ENCODE data around the gene HMGCS1.
"Not testable (repeated sequence)": the region's sequence is repeated elsewhere in the genome, so short reads cannot be mapped to it uniquely, and the experiment has no call there.

- not testable (repeated sequence) for TF ChIP-seq CTCF (IDR thresholded peaks at IDR 0.05; ENCODE audit: control extremely low read depth in 1 of 3, insufficient read depth in 1 of 3, low read depth in 1 of 3, low read length in 3 of 3); POLR2AphosphoS5 (IDR thresholded peaks at IDR 0.05; ENCODE audit: low read depth, low read length); KDM4A (IDR thresholded peaks at IDR 0.05; ENCODE audit: low read depth, low read length, severe bottlenecking); ATF2 (IDR thresholded peaks at IDR 0.05; ENCODE audit: low read length); E2F6 (IDR thresholded peaks at IDR 0.05); HDAC6 (IDR thresholded peaks at IDR 0.05; ENCODE audit: low read depth, low read length); SP2 (IDR thresholded peaks at IDR 0.05; ENCODE audit: low read length); KDM1A (IDR thresholded peaks at IDR 0.05; ENCODE audit: borderline replicate concordance, low read length)
These were observed 50.9 kb downstream of the HMGCS1 start for GRCh38 chr5:43262269-43262668.

Measured in H1 (cell line).